Activated CD4-positive, alpha-beta T cell treated with anti-CD3 and anti-CD28 coated beads, Interleukin-2, amount 10 ng/mL, durations not matched to agents 24 days and 14 days (primary cell): ENCODE measurements around the gene ADM2. TPM values are rescaled to one million over a fixed set of nuclear protein-coding genes. Genes with fewer than 3 reads are reported as not detected.

ENCODE experiments used
- DNase-seq: peaks from one replicate; pipeline ENCODE4 v3.0.0; 2022
- H3K27ac Mint-ChIP-seq: one replicate; pipeline ENCODE4 v1.8.0; 2022; ENCODE audit warnings: mild to moderate bottlenecking, mixed read lengths
- H3K27me3 Mint-ChIP-seq: one replicate; pipeline ENCODE4 v1.8.0; 2022; ENCODE audit warnings: mixed read lengths
- H3K36me3 Mint-ChIP-seq: one replicate; pipeline ENCODE4 v1.8.0; 2022; ENCODE audit warnings: low read depth, mild to moderate bottlenecking, mixed read lengths
- H3K4me1 Mint-ChIP-seq: one replicate; pipeline ENCODE4 v1.8.0; 2021; ENCODE audit warnings: mixed read lengths
- H3K4me3 Mint-ChIP-seq: one replicate; pipeline ENCODE4 v1.8.0; 2022; ENCODE audit warnings: mild to moderate bottlenecking, moderate library complexity, mixed read lengths
- H3K9me3 Mint-ChIP-seq: one replicate; pipeline ENCODE4 v1.8.0; 2021; ENCODE audit warnings: mixed read lengths
- intact Hi-C: fragments of 100-400 bp; cut with micrococcal nuclease; formaldehyde crosslinking; loops from one replicate; pipeline ENCODE4 v1.15.1; 2023
- total RNA-seq: library from RNA; stranded (reverse); gene quantifications from 2 replicates; pipeline ENCODE4 v1.2.3, GENCODE V29; 2022

ADM2 gene
- total RNA-seq, 1 donor from 2014 or later: 3.2 TPM

DNA sequence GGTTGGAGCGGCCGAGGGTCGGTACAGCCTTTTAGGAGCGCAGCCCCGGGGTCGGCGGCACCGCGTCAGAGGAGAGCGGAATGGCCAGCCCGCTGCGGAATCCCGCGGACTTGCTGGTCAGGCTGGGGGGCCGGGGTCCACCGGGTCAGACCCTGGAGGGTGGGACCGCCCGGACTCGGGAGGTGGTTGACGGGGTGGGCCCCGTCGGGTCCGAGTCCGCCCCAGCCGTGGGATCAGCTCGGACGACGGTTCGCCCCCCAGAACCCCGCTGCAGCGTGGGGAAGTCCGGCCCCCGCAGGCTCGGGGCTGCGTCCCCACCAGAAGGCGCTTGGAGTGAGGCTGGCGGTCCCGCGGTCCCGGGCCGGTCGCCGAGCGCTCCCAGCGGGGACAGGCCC lies 301 bp upstream of the ADM2 start:
- no peak for DNase-seq
- Mint-ChIP-seq H3K36me3 (no peaks in the 10 kb centered on the region), H3K9me3 (no peaks in the 10 kb centered on the region), H3K4me1 (peaks cover 7% of the 10 kb centered on the region), H3K27me3 (peaks cover 19% of the 10 kb centered on the region), H3K27ac (no peak overlapping the region), H3K4me3 (peak overlapping the region; percentile 67)
- intact Hi-C loops: no loop called here

DNA sequence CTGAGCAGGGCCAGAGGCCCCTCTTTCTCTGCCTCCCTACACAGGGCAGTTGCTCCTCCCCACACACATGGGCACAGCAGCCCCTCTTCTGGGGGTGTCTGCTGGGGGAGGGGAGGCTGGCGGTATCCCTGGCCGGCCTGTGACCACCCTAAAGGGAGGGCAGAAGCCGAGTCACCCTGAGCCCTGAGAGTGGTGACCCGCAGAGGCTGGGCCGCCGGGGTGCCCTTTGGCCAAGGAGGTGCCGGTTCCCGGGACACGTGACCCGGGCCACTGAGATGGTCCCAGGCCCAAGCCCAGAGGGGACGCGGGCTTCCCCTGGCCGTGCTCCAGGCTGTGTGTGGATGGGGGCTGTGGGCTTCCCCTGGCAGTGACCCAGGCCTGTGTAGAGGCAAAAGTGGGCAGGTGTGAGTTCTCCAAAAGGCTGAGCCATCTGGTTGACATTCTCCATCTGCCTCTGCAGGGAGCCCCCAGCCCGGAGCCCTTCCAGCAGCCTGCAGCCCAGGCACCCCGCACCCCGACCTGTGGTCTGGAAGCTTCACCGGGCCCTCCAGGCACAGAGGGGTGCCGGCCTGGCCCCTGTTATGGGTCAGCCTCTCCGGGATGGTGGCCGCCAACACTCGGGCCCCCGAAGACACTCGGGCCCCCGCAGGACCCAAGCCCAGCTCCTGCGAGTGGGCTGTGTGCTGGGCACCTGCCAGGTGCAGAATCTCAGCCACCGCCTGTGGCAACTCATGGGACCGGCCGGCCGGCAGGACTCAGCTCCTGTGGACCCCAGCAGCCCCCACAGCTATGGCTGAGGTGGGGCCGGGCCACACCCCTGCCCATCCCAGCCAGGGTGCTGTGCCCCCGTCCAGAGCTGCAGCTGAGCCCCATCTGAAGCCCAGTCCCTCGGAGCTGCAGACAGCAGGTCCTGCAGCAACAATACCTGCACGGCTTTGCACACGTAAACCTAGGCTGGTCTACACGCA lies 1.0 kb downstream of the ADM2 start:
- Mint-ChIP-seq H3K27me3 (peaks cover 19% of the 10 kb centered on the region), H3K27ac (peak overlapping the region; percentile 84), H3K4me1 (peaks cover 7% of the 10 kb centered on the region), H3K9me3 (no peaks in the 10 kb centered on the region), H3K36me3 (no peaks in the 10 kb centered on the region), H3K4me3 (peak overlapping the region; percentile 80)
- intact Hi-C loops: no loop called here
- no peak for DNase-seq

DNA sequence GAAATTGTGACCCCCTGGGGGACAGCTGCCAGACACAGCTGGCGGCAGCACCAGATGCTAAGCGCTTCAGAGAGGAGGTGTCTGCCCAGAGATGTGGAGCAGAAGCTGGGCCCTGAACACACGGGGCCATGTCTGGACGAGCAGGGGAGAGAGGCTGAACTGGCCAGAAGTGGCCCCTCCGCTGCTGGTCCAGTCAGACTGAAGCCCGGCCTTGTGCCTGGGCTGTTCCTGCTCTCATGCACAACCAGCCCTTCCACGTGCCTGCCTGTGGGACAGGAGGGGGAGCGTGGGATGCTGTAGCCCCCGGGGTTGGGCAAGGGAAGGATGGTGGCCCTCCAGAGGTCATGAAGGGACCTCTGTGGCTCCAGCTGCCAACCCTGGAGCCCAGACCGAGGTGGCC lies 1.8 kb downstream of the ADM2 start:
- intact Hi-C loops: no loop called here

DNA sequence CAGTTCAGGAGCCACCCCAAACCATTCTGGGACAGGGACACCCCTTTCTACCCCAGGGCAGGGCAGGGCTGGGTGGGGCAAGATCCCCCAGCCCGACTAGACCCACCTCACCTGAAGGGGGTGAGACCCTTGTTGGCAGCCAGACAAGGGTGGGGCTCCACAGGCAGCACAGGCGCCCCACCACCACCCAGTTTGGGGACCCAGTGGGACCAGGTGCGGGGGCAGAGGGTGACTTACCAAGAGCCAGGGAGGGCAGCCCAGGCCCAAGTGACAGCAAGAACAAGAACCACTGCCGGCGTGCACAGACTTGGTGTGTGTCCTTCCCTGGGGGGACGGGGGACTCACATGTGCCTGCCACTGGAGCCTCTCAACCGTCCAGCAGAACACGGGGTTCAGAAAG lies 2.2 kb downstream of the ADM2 start:
- Mint-ChIP-seq H3K27ac (no peak overlapping the region), H3K9me3 (no peaks in the 10 kb centered on the region), H3K36me3 (no peaks in the 10 kb centered on the region), H3K27me3 (peaks cover 19% of the 10 kb centered on the region), H3K4me3 (no peak overlapping the region), H3K4me1 (peaks cover 7% of the 10 kb centered on the region)
- no peak for DNase-seq
- intact Hi-C loops: no loop called here

More for the DNA sequence above, 1.8 kb downstream of the ADM2 start:
- Mint-ChIP-seq H3K27me3 (peaks cover 19% of the 10 kb centered on the region), H3K9me3 (no peaks in the 10 kb centered on the region), H3K4me1 (peaks cover 7% of the 10 kb centered on the region), H3K4me3 (peak overlapping the region; percentile 35), H3K27ac (no peak overlapping the region), H3K36me3 (no peaks in the 10 kb centered on the region)
- no peak for DNase-seq

DNA sequence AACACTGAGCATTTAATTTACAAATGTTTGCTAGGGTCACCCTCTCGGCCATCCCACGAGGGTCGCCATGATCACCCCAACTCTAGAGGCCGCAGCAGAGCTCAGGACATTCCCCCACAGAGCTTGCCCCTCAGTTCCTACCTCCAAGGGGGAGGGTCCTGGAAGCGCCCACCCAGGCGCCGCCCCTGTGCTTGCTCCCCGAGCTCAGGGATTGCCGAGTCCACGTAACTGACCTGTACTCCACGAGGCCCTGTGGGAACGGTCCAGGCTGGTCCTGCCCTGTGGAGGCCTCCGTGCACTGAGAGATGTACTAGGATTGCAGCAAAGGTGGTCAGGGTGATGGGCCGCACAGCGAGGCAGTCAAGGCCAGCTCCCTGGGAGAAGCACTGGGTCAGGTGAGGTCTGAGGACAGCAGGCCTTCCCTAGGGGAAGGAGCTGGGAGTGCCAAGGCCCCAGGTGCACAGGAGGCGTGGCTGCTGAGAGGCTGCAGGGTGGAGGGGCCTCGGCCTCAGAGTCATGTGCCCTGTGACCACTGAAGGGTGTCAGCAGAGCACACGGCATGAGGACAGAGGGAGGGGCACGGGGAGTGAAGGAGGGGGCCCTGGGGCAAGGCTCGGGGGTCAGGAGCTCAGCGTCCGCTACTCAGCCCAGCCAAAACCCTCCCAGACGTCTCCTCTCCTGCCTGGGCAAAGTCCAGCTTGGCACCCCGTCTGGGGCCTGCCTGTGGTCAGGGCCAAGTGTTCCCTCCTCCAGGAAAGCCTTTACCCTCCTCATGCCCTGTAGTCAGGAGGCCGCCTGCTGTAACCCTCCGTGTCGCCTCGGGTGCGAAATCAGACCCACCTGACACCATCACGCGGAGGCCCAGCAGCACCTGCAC lies 2.9 kb downstream of the ADM2 start:
- H3K36me3 Mint-ChIP-seq: no peaks in the 10 kb centered on the region
- H3K27me3 Mint-ChIP-seq: peaks cover 15% of the 10 kb centered on the region
- H3K4me3 Mint-ChIP-seq: no peak overlapping the region

DNA sequence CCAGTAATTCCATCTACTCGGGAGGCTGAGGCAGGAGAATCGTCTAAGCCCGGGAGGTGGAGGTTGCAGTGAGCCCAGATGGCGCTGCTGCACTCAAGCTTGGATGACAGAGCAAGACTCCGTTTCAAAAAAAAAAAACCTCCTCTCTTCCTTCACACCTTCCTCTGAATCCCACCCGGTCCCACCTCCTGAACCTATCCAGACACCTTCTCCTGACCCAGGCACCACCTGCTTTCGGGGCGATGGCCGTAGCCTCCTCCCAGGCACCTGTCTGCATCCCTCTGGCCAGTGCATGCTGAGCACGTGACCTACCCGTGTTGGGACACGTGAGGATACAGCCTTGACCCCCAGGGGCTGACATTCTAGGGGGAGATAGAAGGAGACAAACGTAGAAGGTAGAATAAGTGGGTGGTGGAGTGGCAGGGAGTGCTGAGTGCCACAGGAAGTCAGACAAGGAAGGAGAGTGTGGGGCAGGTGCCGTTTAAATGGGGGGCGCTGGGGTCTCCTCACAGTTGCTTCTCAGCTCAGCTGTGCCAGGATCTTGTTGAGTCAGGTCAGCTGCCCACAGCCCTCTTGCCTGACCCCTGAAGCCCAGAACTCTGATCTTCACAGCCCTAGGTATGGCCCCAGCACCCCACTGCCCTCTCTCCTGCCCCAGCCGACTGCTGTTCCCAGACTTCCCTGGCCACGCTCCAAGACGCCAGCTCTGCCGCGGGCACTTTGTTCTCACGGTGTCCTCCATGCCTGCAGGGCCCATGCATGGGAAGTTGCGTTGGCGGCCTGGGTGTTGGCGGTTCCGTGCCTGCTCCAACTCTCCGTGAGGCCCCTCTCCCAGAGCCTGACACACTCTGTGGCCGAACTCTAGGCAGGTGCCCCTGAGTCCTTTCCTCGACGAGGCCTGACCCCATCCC lies 4.1 kb downstream of the ADM2 start:
- H3K27me3 Mint-ChIP-seq: peaks cover 2% of the 10 kb centered on the region
- no peak overlapping the region for H3K4me3 Mint-ChIP-seq
- no peaks in the 10 kb centered on the region for H3K9me3 Mint-ChIP-seq
- intact Hi-C loops: no loop called here
- no peak for DNase-seq
- no peak overlapping the region for H3K27ac Mint-ChIP-seq
- H3K4me1 Mint-ChIP-seq: peaks cover 3% of the 10 kb centered on the region
- H3K36me3 Mint-ChIP-seq: no peaks in the 10 kb centered on the region

More for the DNA sequence above, 2.9 kb downstream of the ADM2 start:
- no peak for DNase-seq
- intact Hi-C loops: no loop called here
- Mint-ChIP-seq H3K9me3 (no peaks in the 10 kb centered on the region), H3K4me1 (peaks cover 7% of the 10 kb centered on the region), H3K27ac (no peak overlapping the region)

DNA sequence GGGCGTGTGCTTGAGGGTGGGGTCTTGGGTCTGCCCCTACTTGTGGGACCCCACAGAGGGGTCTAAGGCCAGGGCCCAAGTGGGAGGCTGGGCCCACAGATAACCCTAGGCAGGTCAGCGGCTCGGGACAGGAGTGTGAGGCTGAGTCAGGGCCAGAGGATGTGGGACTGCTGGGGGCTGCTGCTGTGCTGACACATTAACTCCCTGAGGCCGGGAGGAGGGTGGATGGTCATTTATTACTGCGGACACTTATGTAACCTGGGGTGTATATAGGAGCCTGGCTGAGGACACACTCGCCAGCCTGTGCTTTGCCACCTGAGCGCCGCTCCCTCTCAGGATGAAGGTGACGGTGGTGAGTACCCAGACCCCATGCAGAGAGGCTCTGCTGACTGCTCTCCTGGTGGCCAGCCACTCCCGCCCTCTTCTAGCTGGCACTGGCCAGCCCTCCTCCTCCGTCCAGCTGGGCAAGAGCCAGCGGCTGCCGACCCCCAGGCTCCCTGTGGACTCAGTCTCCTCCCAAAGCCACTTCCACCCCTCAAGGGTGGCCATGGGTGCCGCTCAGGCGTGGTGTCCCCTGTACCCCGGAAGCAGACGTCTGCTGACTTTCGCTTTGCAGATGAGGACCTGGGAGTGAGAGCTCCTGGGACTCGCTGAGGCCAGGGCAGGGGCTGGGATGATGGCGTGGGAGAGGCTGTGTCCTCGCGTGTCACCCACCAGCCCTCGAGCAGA lies 5.4 kb downstream of the ADM2 start, which contains the start of gene MIOX:
Gene MIOX, plus strand, starts transcription at position 299 of the 729 bp plus-strand sequence. Its CDS starts 39 bp downstream, at position 338.
- H3K9me3 Mint-ChIP-seq: no peaks in the 10 kb centered on the region
- intact Hi-C loops: no loop called here
- no peak within 1 kb of the TSS for H3K27ac Mint-ChIP-seq
- H3K4me1 Mint-ChIP-seq: peaks cover 9% of the 10 kb centered on the region
- H3K4me3 Mint-ChIP-seq: no peak within 1 kb of the TSS
- no peaks in the 10 kb centered on the region for H3K27me3 Mint-ChIP-seq
- no peak for DNase-seq
- H3K36me3 Mint-ChIP-seq: no peaks in the 10 kb centered on the region

DNA sequence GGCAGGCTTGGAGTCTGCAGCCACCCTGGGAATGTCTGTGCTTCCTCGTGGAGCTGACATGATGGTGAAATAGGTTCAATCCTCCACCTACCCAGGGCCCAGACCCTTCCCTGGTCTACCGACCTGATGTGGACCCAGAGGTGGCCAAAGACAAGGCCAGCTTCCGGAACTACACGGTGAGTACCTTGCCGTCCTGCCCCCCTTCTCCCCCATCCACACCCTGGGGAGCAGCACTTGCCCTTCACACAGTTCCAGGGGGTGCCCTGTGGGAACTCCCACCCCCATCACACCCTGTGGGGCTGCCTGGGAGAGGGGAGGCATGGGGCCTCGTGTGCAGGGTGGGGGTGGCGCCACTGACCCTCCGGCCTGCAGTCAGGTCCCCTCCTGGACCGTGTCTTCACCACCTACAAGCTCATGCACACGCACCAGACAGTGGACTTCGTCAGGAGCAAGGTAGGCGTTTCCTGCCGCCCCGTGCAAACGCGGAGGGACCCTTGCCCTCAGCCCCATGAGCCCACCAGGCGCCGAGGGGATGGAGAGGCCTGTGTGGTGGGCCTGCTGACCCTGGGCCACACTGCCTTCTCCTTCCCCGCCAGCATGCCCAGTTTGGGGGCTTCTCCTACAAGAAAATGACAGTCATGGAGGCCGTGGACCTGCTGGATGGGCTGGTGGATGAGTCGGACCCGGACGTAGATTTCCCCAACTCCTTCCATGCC lies 6.1 kb downstream of the ADM2 start:
- Mint-ChIP-seq H3K27me3 (no peaks in the 10 kb centered on the region), H3K4me1 (peaks cover 9% of the 10 kb centered on the region), H3K4me3 (no peak overlapping the region), H3K9me3 (no peaks in the 10 kb centered on the region), H3K36me3 (no peaks in the 10 kb centered on the region), H3K27ac (no peak overlapping the region)
- intact Hi-C loops: no loop called here
- no peak for DNase-seq

DNA sequence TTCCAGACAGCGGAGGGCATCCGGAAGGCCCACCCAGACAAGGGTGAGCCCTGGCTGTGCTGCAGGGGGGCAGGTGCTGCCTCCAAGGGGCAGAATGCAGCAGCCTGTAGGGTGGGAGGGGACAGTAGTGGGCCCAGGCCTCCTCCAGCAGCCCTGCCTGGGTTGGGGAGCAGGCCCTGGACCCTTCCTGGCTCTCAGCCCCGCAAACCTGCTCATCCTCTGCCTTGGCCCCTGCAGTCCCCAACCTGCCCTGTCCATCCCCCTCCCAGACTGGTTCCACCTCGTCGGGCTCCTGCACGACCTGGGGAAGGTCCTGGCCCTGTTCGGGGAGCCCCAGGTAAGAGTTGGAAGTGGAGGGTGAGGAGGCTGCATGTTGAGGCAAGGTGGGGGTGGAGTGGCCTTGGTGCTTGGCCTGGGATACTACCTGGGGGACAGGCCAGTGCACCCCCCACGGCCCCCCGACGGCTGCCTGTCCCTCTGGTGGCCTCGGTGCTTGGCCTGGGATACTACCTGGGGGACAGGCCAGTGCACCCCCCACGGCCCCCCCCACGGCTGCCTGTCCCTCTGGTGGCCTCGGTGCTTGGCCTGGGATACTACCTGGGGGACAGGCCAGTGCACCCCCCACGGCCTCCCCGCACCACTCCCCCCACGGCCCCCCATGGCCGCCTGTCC lies 6.8 kb downstream of the ADM2 start:
- H3K36me3 Mint-ChIP-seq: no peaks in the 10 kb centered on the region
- peaks cover 9% of the 10 kb centered on the region for H3K4me1 Mint-ChIP-seq
- intact Hi-C loops: no loop called here
- no peak overlapping the region for H3K27ac Mint-ChIP-seq
- no peak for DNase-seq
- no peaks in the 10 kb centered on the region for H3K9me3 Mint-ChIP-seq
- H3K27me3 Mint-ChIP-seq: no peaks in the 10 kb centered on the region
- H3K4me3 Mint-ChIP-seq: no peak overlapping the region

DNA sequence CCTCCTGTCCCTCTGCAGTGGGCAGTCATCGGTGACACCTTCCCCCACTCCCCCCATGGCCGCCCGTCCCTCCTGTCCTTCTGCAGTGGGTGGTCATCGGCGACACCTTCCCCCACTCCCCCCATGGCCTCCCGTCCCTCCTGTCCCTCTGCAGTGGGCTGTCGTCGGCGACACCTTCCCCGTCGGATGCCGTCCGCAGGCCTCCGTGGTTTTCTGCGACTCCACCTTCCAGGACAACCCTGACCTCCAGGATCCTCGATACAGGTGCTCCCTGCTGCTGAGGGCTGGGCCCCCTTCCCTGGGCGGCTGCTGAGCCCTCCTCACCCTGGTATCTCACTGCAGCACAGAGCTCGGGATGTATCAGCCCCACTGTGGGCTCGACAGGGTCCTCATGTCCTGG lies 7.5 kb downstream of the ADM2 start:
- no peak overlapping the region for H3K4me3 Mint-ChIP-seq
- no peaks in the 10 kb centered on the region for H3K27me3 Mint-ChIP-seq
- H3K9me3 Mint-ChIP-seq: no peaks in the 10 kb centered on the region
- no peak for DNase-seq
- H3K36me3 Mint-ChIP-seq: no peaks in the 10 kb centered on the region
- H3K27ac Mint-ChIP-seq: no peak overlapping the region
- peaks cover 9% of the 10 kb centered on the region for H3K4me1 Mint-ChIP-seq
- intact Hi-C loops: no loop called here

DNA sequence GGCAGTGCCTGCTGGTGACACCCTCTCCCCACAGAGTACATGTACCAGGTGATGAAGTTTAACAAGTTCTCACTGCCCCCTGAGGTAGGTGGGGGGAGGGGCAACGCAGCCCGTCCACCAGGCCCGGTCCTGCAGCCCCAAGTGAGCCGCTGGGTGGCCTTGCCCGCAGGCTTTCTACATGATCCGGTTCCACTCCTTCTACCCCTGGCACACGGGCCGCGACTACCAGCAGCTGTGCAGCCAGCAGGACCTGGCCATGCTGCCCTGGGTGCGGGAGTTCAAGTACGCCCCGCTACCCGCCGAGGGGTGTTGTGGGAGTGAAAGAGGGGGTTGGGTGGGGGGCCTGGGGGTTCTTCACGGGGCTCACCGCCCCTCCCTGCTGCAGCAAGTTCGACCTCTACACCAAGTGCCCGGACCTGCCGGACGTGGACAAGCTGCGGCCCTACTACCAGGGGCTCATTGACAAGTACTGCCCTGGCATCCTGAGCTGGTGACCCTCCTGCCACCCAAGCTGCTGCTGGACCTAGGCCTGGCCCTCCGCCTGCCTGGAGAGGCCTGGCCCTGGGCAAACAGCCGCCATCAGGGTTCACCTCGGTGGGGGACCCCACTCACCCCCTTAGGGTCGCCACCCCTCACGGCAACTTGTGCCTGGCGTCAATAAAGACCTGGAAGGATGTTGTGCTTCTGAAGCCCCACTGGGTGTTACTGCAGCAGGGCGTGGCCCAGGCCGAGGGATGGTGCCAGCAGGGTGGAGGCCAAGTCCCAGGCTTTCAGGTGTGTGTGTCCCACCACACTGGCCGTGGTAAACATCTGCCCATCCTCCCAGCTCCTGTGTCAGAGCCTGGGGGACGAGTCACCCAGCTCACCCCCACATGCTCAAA lies 8.3 kb downstream of the ADM2 start:
- peaks cover 9% of the 10 kb centered on the region for H3K4me1 Mint-ChIP-seq
- H3K27ac Mint-ChIP-seq: no peak overlapping the region

More for the DNA sequence above, 8.3 kb downstream of the ADM2 start:
- intact Hi-C loops: no loop called here
- no peaks in the 10 kb centered on the region for H3K36me3 Mint-ChIP-seq
- no peaks in the 10 kb centered on the region for H3K9me3 Mint-ChIP-seq
- H3K4me3 Mint-ChIP-seq: no peak overlapping the region
- no peaks in the 10 kb centered on the region for H3K27me3 Mint-ChIP-seq
- no peak for DNase-seq
